A375 (cell line): ENCODE data around the gene HERC3. TPM values are rescaled to one million over a fixed set of nuclear protein-coding genes. Genes with fewer than 3 reads are reported as not detected.

ENCODE experiments used
- small RNA-seq: library from RNA; depleted of rRNA; stranded (forward); fragments of <200 nt; gene quantifications from one replicate; pipeline ENCODE3, GENCODE V24; 2014
- total RNA-seq: library from RNA; depleted of rRNA; stranded (reverse); fragments of >200 nt; shearing (Covaris generic); gene quantifications from 2 replicates; pipeline ENCODE4 v1.2.3, GENCODE V29; 2014; rRNA removed

HERC3 gene
- total RNA-seq, result 2.1 and 2.3 TPM in 2 replicates

DNA sequence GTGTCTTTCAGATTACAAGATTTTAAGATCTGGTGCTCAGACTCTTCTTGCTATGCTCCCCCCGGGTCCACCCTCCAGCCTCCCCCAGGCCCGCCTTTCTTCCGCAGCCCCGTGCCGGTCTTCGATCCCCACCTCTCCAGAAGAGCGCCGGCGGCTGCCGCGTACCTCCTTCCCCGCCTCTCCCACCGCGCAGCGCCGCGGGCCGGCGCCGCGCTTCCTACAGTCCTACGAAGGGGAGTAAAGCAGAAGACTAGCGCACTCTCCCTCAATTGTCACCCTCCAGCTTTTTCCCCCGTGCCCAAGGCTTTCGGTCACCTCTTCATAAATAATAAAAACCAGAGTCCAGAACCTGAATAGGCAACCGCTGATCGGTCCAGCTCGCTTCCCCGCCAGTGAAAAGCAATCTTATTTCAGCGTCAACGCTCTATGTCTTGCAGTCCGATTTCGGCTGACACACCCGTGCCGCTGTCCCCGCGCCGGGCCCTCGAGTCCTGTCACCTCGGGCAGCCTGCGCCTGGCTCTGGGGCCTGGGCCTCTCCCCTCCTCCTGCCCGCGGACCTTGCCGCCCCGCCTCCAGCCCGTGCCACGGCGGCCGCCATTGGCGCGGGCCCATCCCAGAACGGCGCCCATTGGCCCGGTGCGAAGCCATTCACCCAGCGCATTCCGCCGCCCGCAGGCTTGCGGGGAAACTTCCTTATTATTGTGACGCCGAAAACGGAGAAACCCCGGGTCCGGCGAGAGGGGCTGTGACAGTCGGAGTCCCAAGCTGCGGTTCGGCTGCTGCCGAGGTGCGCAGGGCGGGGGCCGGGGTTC lies at the start of gene HERC3:
HERC3 (plus strand) TSS at position 694 of the 813 bp plus-strand sequence. CDS start 13,344 bp downstream, outside the sequence.

DNA sequence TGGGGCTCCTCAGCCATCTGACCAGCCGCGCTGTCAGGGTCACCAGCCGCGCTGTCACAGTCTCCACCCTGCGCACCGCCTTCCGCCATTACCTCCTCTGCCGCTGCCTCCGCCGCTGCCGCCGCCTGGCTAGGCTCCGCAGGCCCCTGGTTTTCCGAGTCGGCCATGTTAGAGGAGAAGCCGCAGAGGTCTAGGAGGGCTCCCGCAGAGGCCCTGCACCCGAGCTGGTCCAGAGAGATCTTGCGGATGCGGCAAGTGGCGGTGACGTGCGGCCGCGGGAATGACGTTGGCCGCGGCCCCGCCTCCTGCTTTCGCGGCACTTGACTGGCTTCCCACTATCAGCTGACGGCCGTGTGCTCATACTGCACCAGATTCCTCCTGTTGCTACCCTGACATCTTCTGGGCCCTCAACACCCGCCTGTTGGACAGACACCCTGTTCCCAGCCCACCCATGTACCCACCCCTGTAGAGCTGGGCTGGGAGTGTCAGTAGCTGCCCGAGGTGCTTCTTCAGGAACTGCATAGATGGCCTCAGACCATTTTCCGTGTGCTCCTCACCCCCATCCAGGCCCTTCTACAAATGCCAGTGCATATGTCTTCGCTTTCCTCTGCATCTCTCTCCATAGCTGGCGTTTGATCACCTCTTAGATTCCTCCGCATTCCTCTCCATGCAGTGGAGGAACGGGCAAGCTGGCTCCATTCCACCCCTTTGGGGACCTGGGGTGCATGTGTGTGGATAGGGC lies 105.5 kb downstream of the HERC3 start, which contains the start of gene NAP1L5:
NAP1L5 (minus strand) TSS at position 242 of the 742 bp plus-strand sequence; CDS start at position 167, 75 bp downstream.

Small RNA genes lying within 50 kb of the gene (small RNA-seq; reads per million reads assigned to genes)
- not detected for gene RF02115
- gene RNU6-33P, result not detected

Other genes with a start within 250 kb of the HERC3 start
- gene HERC6, start 213.6 kb upstream of the HERC3 start, total RNA-seq, result 3.7 and 9.2 TPM in 2 replicates
- gene HERC5, start 135.4 kb upstream of the HERC3 start, total RNA-seq, result 1.4 and 2.0 TPM in 2 replicates
- 87.3 and 102 TPM in 2 replicates for gene PYURF, start 68.7 kb upstream of the HERC3 start, total RNA-seq
- 0.05 TPM in 1 of 2 replicates, not detected in the other for gene NAP1L5, start 105.3 kb downstream of the HERC3 start, total RNA-seq